Right atrium auricular region (tissue), 2 donors: Measurements from ENCODE around the gene TXN2. TPM values are rescaled to one million over a fixed set of nuclear protein-coding genes. Genes with fewer than 3 reads are reported as not detected.
A peak's percentile ranks its signal among the peaks of the same experiment; 100 is the strongest.
"Not testable (repeated sequence)": the region's sequence is repeated elsewhere in the genome, so short reads cannot be mapped to it uniquely, and the experiment has no call there.

ENCODE experiments used
- DNase-seq: peaks from one replicate; pipeline ENCODE4 v3.0.0-alpha.2; 2019; ENCODE audit warnings: low spot score
- H3K27ac ChIP-seq, 2 donors: fragments of 200-600 bp; sonication (generic); 1 replicate in 1 of 2; 2 replicates in 1 of 2; pipeline ENCODE4 v1.5.1; 2016 to 2019
- H3K27me3 ChIP-seq, 2 donors: fragments of 200-600 bp; sonication (generic); one replicate each; pipeline versions ENCODE4 v1.5.1 to v1.6.0; 2017 to 2019
- H3K36me3 ChIP-seq: fragments of 200-600 bp; sonication (generic); one replicate; pipeline ENCODE4 v1.5.1; 2016
- H3K4me1 ChIP-seq, 2 donors: fragments of 200-600 bp; sonication (generic); one replicate each; pipeline versions ENCODE4 v1.5.1 to v1.6.0; 2017 to 2019
- H3K4me3 ChIP-seq, 2 donors: fragments of 200-600 bp; sonication (generic); 1 replicate in 1 of 2; 2 replicates in 1 of 2; pipeline ENCODE4 v1.5.1; 2017 to 2019; ENCODE audit warnings: mild to moderate bottlenecking in 1 of 2, moderate library complexity in 1 of 2
- H3K9me3 ChIP-seq, 2 donors: fragments of 200-600 bp; sonication (generic); one replicate each; pipeline ENCODE4 v1.5.1; 2019
- CTCF ChIP-seq, 2 donors: fragments of 200-600 bp; sonication (generic); IDR thresholded peaks; one replicate each; pipeline ENCODE4 v1.5.1; 2019; ENCODE audit warnings: antibody characterized with exemption in 2 of 2
- total RNA-seq, 2 donors: library from RNA; depleted of rRNA; stranded (reverse); fragments of >200 nt; gene quantifications; one replicate each; pipeline ENCODE4 v1.1.0, GENCODE V29; 2016

The TXN2 gene
- total RNA-seq, 2 donors from 2014 or later: 70.6 to 82.1 TPM

DNA sequence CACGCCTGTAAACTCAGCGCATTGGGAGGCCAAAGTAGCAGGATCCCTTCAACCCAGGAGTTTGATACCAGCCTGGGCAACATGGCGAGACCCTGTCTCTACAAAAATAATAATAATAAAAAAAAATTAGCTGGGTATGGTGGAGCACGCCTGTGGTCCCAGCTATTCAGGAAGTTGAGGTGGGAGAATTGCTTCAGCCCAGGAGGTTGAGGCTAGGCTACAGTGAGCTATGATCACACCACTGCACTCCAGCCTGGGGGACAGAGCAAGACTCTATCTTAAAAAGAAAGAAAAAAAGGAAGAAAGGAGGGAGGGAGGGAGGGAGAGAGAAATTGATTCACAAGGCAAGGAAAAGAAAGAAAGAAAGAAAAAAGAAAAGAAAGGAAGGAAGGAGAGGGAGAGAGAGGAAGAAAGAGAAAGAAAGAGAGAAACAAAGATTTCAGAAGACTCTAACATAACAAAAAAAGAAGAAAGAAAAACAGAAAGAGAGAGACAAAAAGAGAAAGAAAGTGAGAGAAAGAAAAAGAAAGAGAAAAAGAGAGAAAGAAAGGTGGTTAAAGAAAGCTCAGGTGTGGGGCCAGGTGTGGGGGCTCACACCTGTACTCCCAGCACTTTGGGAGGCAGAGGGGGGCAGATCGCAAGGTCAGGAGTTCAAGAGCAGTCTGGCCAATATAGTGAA lies 56.4 kb downstream of the TXN2 start:
- Histone ChIP-seq H3K4me1 (peaks cover 0 to 16% of the 10 kb centered on the region in 2 donors), H3K4me3 (no peak overlapping the region), H3K27ac (no peak overlapping the region), H3K27me3 (no peaks in the 10 kb centered on the region), H3K9me3 (no peaks in the 10 kb centered on the region), H3K36me3 (no peaks in the 10 kb centered on the region)
- no peak for TF ChIP-seq CTCF (IDR thresholded peaks at IDR 0.05)
- DNase-seq: no peak

DNA sequence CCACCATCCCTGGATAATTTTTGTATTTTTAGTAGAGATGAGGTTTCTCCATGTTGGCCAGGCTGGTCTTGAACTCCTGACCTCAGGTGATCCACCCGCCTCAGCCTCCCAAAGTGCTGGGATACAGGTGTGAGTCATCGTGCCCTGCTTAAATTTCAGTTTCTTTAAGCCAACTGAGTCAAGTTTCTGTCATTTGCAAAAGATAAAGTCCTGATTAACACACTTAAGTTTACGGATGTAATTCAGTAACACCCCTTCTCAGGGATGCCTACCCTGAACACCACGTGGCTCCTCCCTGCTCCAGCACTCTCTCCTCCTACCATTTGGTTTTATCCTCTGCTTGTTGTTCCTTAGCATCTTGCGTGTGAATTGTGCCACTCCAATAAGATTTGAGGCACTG lies 57.0 kb downstream of the TXN2 start:
- H3K9me3 ChIP-seq, H3K27me3 ChIP-seq, DNase-seq, H3K36me3 ChIP-seq, H3K27ac ChIP-seq, H3K4me3 ChIP-seq: not testable (repeated sequence)
- peaks cover 0 to 21% of the 10 kb centered on the region in 2 donors for H3K4me1 ChIP-seq

GRCh38 chr22:36423461-36424404 lies 57.7 kb downstream of the TXN2 start:
- Histone ChIP-seq H3K4me3 (no peak overlapping the region), H3K4me1 (peaks cover 0 to 28% of the 10 kb centered on the region in 2 donors), H3K27me3 (no peaks in the 10 kb centered on the region), H3K9me3 (no peaks in the 10 kb centered on the region), H3K36me3 (no peaks in the 10 kb centered on the region), H3K27ac (no peak overlapping the region)
- no peak for DNase-seq
- TF ChIP-seq CTCF (IDR thresholded peaks at IDR 0.05): no peak

DNA sequence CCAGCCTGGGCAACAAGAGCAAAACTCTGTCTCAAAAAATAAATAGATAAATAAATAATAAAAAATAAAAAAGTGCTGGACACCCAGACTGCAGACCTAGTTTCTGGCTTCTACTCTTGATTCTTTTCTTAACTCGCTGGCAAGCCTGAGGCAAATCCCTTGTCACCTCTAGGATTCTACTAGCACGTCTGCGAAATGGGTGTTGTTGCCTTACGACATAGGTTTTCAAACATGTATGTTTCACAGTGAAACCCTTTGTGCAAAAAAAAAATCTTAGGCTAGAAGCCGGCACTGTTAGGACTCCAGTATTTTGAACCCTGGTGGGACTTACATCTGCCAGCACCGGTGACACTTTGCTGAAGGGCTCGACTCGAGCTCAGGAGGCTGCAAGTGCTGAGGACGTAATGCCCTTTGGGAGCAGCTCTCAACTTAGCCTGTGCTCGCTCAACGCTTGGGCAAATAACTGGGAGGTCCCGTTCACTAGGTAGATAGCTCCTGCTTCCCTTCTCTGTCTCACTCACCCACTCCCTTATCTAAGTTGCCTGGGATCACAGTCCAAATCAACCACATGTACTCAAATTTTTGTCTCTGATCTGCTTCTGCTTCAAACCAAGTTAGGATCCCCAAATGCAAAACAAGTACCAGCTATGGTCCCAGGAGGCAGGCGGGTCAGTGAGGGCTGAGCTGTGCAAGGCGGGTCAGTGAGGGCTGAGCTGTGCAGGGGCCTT lies 59.0 kb downstream of the TXN2 start:
- Histone ChIP-seq H3K9me3 (no peaks in the 10 kb centered on the region), H3K4me1 (peaks cover 0 to 30% of the 10 kb centered on the region in 2 donors), H3K4me3 (no peak overlapping the region), H3K36me3 (no peaks in the 10 kb centered on the region), H3K27ac (no peak overlapping the region), H3K27me3 (no peaks in the 10 kb centered on the region)
- TF ChIP-seq CTCF (IDR thresholded peaks at IDR 0.05): no peak
- no peak for DNase-seq

DNA sequence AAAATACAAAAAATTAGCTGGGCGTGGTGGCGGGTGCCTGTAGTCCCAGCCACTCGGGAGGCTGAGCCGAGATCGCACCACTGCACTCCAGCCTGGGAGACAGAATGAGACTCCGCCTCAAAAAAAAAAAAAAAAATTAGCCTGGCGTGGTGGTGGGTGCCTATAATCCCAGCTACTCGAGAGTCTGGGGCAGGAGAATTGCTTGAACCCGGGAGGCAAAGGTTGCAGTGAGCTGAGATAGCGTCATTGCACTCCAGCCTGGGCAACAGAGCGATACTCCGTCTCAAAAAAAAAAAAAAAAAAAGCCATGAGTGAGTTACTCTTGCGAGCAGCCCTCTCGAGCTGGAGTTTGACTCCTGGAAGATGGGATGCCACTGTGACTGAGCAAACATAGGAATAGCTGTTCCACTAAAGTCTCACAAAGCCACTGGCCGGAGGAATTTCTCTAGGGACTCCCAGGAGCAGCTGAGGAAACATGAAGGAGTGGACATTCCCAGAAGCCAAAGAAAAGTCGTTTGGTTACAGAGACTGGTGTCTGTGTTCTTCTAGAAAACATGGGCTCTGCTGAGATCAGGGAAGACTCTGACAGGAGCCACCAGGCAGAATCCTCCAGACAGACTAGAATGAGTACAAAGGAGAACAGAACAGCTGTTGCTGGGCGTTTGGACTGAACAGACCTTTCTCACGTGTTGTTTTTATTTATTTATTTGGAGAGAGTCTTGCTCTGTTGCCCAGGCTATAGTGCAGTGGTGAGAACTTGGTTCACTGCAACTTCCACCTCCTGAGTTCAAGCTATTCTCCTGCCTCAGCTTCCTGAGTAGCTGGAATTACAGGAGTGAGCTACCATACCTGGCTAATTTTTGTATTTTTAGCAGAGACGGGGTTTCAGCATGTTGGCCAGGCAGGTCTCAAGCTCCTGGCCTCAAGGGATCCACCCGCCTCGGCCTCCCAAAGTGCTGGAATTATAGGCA lies 61.2 kb downstream of the TXN2 start:
- no peak for DNase-seq
- TF ChIP-seq CTCF (IDR thresholded peaks at IDR 0.05): no peak
- no peaks in the 10 kb centered on the region for H3K9me3 ChIP-seq
- H3K27ac ChIP-seq: peak overlapping the region; percentile 76 to 81
- H3K4me1 ChIP-seq: peaks cover 0 to 20% of the 10 kb centered on the region in 2 donors
- H3K27me3 ChIP-seq: no peaks in the 10 kb centered on the region
- peak overlapping the region in 1 of 2 donors; percentile 19 for H3K4me3 ChIP-seq
- H3K36me3 ChIP-seq: no peaks in the 10 kb centered on the region
